GM12878 (cell line): ENCODE results near the gene B4GALNT4. TPM values are rescaled to one million over a fixed set of nuclear protein-coding genes. Genes with fewer than 3 reads are reported as not detected.

Experiments
- ATAC-seq: fragments of 200-7000 bp; cut with Tn5 transposase; 3 replicates; pipeline ENCODE4 v1.9.1; 2020; ENCODE audit warnings: mild to moderate bottlenecking, moderate library complexity
- BruUV-seq: library from RNA; stranded (reverse); fragments of 400-500 nt; replicated peaks from 2 replicates; lab custom pipeline; 2021; lab: Mats Ljungman, UMichigan
- CTCF ChIA-PET: fragments of 300-600 bp; sonication (Branson Sonifier 250); formaldehyde crosslinking; extraction: SDS; loops from one replicate; lab custom pipeline; 2021; ENCODE audit warnings: inconsistent platforms; lab: Yijun Ruan, JAX
- POLR2A ChIA-PET: fragments of 350-600 bp; formaldehyde crosslinking; extraction: SDS; loops from one replicate; lab custom pipeline; 2021; ENCODE audit warnings: inconsistent platforms; lab: Charles Lee
- RAD21 ChIA-PET: fragments of 300-600 bp; sonication (Branson Sonifier 250); formaldehyde crosslinking; loops from one replicate; lab custom pipeline; 2023; ENCODE audit warnings: antibody characterized with exemption; ENCODE audit not compliant: unreplicated experiment; lab: Charles Lee
- SMC1A ChIA-PET: fragments of 300-600 bp; sonication (Branson Sonifier 250); formaldehyde crosslinking; loops from one replicate; lab custom pipeline; 2023; ENCODE audit not compliant: unreplicated experiment, uncharacterized antibody; lab: Charles Lee
- DNase-seq: peaks from one replicate; pipeline ENCODE4 v3.0.0-alpha.2; 2011; ENCODE audit warnings: low read depth, low spot score
- FAIRE-seq: peaks from 3 replicates; lab custom pipeline; 2011; peaks lifted over from hg19 to GRCh38; lab: Jason Lieb, UNC
- H2AFZ ChIP-seq: 2 replicates; pipeline ENCODE4 v1.6.0; 2011; ENCODE audit warnings: low read depth, low read length, control low read depth; ENCODE audit not compliant: control insufficient read depth
- H3K27ac ChIP-seq: 2 replicates; pipeline ENCODE4 v1.5.1; 2011; ENCODE audit warnings: control low read depth; ENCODE audit not compliant: control insufficient read depth, insufficient read depth
- H3K27me3 ChIP-seq, 2 experiments: replicated peaks in 1 of 2; 2 replicates each; pipeline versions ENCODE4 v1.6.0 to v1.6.1; 2011; ENCODE audit warnings: low read length in 1 of 2; ENCODE audit not compliant: control insufficient read depth in 2 of 2, insufficient read depth in 2 of 2
- H3K36me3 ChIP-seq, 2 experiments: 2 replicates each; pipeline ENCODE4 v1.5.1; 2011; ENCODE audit warnings: low read length in 1 of 2; ENCODE audit not compliant: control insufficient read depth in 2 of 2, insufficient read depth in 2 of 2
- H3K4me1 ChIP-seq: 2 replicates; pipeline ENCODE4 v1.6.1; 2011; ENCODE audit warnings: mild to moderate bottlenecking, low read length, moderate library complexity, mixed read lengths; ENCODE audit not compliant: control insufficient read depth, insufficient read depth
- H3K4me2 ChIP-seq: 2 replicates; pipeline ENCODE4 v1.6.0; 2011; ENCODE audit warnings: control low read depth; ENCODE audit not compliant: control insufficient read depth, insufficient read depth
- H3K4me3 ChIP-seq: fragments of 200-600 bp; sonication (generic); 2 replicates; pipeline ENCODE4 v1.5.1; 2016
- H3K79me2 ChIP-seq: 2 replicates; pipeline ENCODE4 v1.6.0; 2011; ENCODE audit warnings: low read length; ENCODE audit not compliant: control insufficient read depth, insufficient read depth
- H3K9ac ChIP-seq: 2 replicates; pipeline ENCODE4 v1.8.0; 2011; ENCODE audit warnings: low read length, control low read depth, mixed read lengths; ENCODE audit not compliant: control insufficient read depth, insufficient read depth
- H3K9me3 ChIP-seq: replicated peaks from 3 replicates; pipeline ENCODE4 v1.5.1; 2011; ENCODE audit warnings: mild to moderate bottlenecking, low read length; ENCODE audit not compliant: control insufficient read depth, insufficient read depth
- H4K20me1 ChIP-seq: 2 replicates; pipeline ENCODE4 v1.6.0; 2011; ENCODE audit not compliant: control insufficient read depth, insufficient read depth
- BACH1 ChIP-seq: fragments of 450-650 bp; IDR thresholded peaks from 2 replicates; pipeline ENCODE4 v1.6.1; 2017; ENCODE audit warnings: mild to moderate bottlenecking, borderline replicate concordance
- CHD1 ChIP-seq: IDR thresholded peaks from 2 replicates; pipeline ENCODE4 v1.6.1; 2012; ENCODE audit warnings: low read depth, low read length, improper control_type of control experiment
- SMARCA5 ChIP-seq: fragments of 450-650 bp; IDR thresholded peaks from 2 replicates; pipeline ENCODE4 v1.6.1; 2017; ENCODE audit warnings: mild to moderate bottlenecking
- SUPT20H ChIP-seq: IDR thresholded peaks from 2 replicates; pipeline ENCODE4 v1.6.1; 2011; ENCODE audit warnings: low read depth, mild to moderate bottlenecking, low read length, moderate library complexity, borderline replicate concordance; ENCODE audit not compliant: control insufficient read depth
- WRNIP1 ChIP-seq: IDR thresholded peaks from 2 replicates; pipeline ENCODE4 v1.6.1; 2011; ENCODE audit warnings: low read depth, low read length, improper control_type of control experiment, borderline replicate concordance
- ZBTB4 ChIP-seq: fragments of 450-650 bp; formaldehyde crosslinking; IDR thresholded peaks from 2 replicates; pipeline ENCODE4 v1.4.0; 2022; ENCODE audit warnings: mild to moderate bottlenecking, moderate library complexity
- WGBS: methylation state at CpG from one replicate; pipeline ENCODE4 v1.1.6; 2016; ENCODE audit warnings: low lambda C conversion rate; ENCODE audit not compliant: insufficient replicate concordance, insufficient coverage; ENCODE audit errors: missing lambda C conversion rate; 5-methylcytosine and 5-hydroxymethylcytosine counted together
- in situ Hi-C: fragments of 300-500 bp; cut with MboI; formaldehyde crosslinking; loops from 9 replicates; pipeline ENCODE4 v1.14.3; 2018; ENCODE audit warnings: mixed read lengths
- intact Hi-C: fragments of 100-400 bp; cut with micrococcal nuclease; formaldehyde crosslinking; loops from one replicate; pipeline ENCODE4 v1.14.2; 2022; ENCODE audit not compliant: unreplicated experiment
- polyA plus RNA-seq, 11 experiments: library from polyadenylated mRNA; depleted of rRNA in 4 of 11; unstranded in 6 of 11; stranded (reverse) in 5 of 11; fragments of >200 nt; fragmentation: Nextera tagmentation in 4 of 11; fragmentation: Illumina TruSeq in 1 of 11; extraction: Ambion mirVana in 4 of 11; extraction: Trizol in 1 of 11; gene quantifications; 1 replicate in 1 of 11; 2 replicates in 10 of 11; pipeline versions ENCODE4 v1.2.1 to v1.2.3, GENCODE V29; 2011 to 2016; ENCODE audit warnings: inconsistent platforms in 2 of 11, missing spikeins in 2 of 11, low read depth in 1 of 11
- total RNA-seq, 4 experiments: library from RNA; depleted of rRNA in 3 of 4; stranded (reverse); fragments of >200 nt in 3 of 4; fragmentation: Illumina TruSeq in 1 of 4; extraction: Trizol in 1 of 4; gene quantifications; 2 replicates each; pipeline versions ENCODE4 v1.2.1 to v1.2.3, GENCODE V29; 2013 to 2021
- TF ChIP-seq, protein P1 (sequence below): fragments of 450-650 bp; IDR thresholded peaks from 2 replicates; pipeline ENCODE4 v1.6.1; 2017; ENCODE audit warnings: mild to moderate bottlenecking, low read depth, inconsistent platforms; ENCODE audit not compliant: poor library complexity, severe bottlenecking

Gene B4GALNT4
- total and polyA plus RNA-seq, 10 of the 15 experiments (the other 5 are each of a cell fraction or from before 2014, with no cell fraction given): 0.04 to 0.82 (median 0.40) TPM; not detected in 6

DNA sequence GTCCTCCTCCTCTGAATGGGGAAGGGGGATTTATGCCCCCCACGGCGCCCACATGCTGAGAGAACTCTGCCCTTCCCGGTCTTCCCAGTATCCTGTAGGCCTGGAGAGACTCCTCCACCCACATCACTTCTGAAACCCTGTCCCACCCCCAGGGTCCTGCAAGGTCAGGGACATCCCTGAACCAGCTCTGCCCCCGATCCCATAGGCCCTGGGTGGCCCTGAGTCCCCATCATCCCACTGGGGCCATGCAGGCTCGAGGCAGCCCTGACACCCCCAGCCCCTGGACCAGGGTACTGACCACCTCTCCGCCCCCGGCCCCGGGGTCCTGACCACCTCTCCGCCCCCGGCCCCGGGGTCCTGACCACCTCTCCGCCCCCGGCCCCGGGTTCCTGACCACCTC, 11.7 kb downstream of the B4GALNT4 start:
- SMC1A ChIA-PET: no interaction called here
- Histone ChIP-seq H4K20me1 (no peaks in the 10 kb centered on the region), H3K4me3 (no peak overlapping the region), H3K27me3 (no peaks in the 10 kb centered on the region), H3K4me1 (no peaks in the 10 kb centered on the region), H3K36me3 (no peaks in the 10 kb centered on the region), H3K4me2 (no peak overlapping the region), H3K9ac (no peak overlapping the region), H3K27ac (no peak overlapping the region), H2AFZ (no peak overlapping the region), H3K9me3 (no peaks in the 10 kb centered on the region; the same call in 2 of the 3 replicates), H3K79me2 (no peaks in the 10 kb centered on the region)
- CTCF ChIA-PET: no interaction called here
- ATAC-seq (no peak), DNase-seq (no peak), FAIRE-seq (no peak)
- TF ChIP-seq SUPT20H: no peak
- TF ChIP-seq ZBTB4 (CRISPR knock-in tag): no peak
- TF ChIP-seq BACH1: no peak
- no peak for TF ChIP-seq WRNIP1
- no peak for TF ChIP-seq CHD1
- no peak for TF ChIP-seq SMARCA5
- TF ChIP-seq, protein P1, sequence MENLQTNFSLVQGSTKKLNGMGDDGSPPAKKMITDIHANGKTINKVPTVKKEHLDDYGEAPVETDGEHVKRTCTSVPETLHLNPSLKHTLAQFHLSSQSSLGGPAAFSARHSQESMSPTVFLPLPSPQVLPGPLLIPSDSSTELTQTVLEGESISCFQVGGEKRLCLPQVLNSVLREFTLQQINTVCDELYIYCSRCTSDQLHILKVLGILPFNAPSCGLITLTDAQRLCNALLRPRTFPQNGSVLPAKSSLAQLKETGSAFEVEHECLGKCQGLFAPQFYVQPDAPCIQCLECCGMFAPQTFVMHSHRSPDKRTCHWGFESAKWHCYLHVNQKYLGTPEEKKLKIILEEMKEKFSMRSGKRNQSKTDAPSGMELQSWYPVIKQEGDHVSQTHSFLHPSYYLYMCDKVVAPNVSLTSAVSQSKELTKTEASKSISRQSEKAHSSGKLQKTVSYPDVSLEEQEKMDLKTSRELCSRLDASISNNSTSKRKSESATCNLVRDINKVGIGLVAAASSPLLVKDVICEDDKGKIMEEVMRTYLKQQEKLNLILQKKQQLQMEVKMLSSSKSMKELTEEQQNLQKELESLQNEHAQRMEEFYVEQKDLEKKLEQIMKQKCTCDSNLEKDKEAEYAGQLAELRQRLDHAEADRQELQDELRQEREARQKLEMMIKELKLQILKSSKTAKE: no peak
- no TSS peak for BruUV-seq
- intact Hi-C loops (no loop called here), in situ Hi-C loops (no loop called here)
- WGBS: 58% methylated on average over 3 of the region's 14 CpGs
- RAD21 ChIA-PET: no interaction called here
- POLR2A ChIA-PET: no interaction called here
